ENCODE measurements around the gene RAD51B.

Gene RAD51B

DNA sequence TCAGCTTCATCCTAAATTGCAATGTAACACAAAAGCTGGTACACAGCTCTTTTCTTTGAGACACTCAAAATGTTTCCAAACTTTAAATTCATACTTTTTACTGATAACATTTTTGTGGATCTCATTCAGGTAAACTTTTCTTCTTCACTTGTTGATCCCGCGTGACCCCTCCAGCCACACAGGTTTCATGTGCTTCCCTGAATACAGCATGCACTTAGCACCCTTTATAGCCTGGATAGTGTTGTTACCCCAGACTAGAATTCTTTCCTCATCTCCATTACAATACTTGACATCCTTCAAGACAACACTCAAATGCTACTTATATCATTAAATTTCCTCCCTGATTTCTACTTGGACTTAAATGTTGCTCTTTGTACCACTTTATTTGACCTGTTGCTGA, 373.4 kb downstream of the RAD51B start:
- DNase-seq = no peak
- H3K27me3 ChIP-seq = peaks cover 2% of the 10 kb centered on the region
- no peaks in the 10 kb centered on the region for H3K36me3 ChIP-seq
- H3K9me3 ChIP-seq = no peaks in the 10 kb centered on the region
- H3K4me1 ChIP-seq = no peaks in the 10 kb centered on the region
- H3K4me3 ChIP-seq (ENCODE audit: low read depth, low read length) = no peak overlapping the region
- TF ChIP-seq, protein P1, sequence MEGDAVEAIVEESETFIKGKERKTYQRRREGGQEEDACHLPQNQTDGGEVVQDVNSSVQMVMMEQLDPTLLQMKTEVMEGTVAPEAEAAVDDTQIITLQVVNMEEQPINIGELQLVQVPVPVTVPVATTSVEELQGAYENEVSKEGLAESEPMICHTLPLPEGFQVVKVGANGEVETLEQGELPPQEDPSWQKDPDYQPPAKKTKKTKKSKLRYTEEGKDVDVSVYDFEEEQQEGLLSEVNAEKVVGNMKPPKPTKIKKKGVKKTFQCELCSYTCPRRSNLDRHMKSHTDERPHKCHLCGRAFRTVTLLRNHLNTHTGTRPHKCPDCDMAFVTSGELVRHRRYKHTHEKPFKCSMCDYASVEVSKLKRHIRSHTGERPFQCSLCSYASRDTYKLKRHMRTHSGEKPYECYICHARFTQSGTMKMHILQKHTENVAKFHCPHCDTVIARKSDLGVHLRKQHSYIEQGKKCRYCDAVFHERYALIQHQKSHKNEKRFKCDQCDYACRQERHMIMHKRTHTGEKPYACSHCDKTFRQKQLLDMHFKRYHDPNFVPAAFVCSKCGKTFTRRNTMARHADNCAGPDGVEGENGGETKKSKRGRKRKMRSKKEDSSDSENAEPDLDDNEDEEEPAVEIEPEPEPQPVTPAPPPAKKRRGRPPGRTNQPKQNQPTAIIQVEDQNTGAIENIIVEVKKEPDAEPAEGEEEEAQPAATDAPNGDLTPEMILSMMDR (IDR thresholded peaks at IDR 0.05; ENCODE audit: low read depth, low read length) = no peak

DNA sequence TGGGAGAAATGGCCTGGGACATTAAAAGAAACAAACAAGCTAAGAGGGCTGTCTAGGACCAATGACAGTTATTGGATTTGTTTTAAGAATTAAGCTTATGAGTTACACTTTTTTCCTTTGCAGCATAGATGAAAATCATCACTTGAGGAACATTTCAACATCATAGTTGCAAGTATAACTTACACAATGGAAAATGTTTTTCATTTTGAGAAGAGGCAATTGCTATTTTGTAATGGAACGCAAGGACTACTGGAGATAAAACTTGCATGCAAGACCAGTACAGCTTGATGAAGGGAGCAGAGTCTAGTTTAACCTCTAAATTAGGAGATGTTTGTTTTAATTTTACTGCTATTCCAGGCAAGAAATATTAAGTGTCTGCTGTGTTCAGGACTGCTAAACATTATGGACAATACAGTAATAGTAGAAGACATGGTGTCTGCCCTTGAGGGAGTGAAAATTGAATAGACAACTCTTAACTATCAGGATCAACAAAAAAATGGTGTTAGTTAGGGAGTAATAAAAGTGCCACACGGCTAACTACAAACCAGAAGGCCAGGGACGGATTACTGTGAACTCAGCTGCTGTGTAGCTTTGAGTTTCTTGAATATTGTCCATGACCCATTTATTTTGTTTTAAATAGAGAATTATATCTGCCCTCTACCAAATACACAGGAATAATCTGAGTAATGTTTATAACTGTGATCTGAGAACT, 374.5 kb downstream of the RAD51B start:
- Histone ChIP-seq H3K4me3 (ENCODE audit: low read depth, low read length) (no peak overlapping the region), H3K27me3 (peaks cover 2% of the 10 kb centered on the region), H3K9me3 (no peaks in the 10 kb centered on the region), H3K36me3 (no peaks in the 10 kb centered on the region), H3K4me1 (no peaks in the 10 kb centered on the region)
- TF ChIP-seq, protein P1 (IDR thresholded peaks at IDR 0.05; ENCODE audit: low read depth, low read length) = no peak
- DNase-seq = no peak

DNA sequence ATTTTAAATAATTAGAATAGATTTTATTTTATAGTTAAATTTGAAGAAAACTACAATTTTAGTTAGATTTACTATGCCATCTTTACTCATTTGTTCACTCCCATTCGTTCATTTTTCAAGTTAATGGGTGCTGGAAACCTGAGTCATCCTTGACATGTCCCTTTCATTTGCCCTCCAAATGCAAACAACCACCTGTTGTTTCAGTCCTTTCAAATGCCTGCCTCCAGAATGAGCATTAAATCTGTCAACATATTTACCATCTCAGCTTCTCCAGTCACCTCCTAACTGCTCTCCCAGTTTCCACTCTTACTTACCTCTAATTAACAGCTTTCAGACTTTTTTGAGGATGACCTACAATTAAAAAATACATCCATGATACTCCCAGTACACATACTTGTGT, 375.5 kb downstream of the RAD51B start:
- Histone ChIP-seq H3K9me3 (no peaks in the 10 kb centered on the region), H3K27me3 (peaks cover 2% of the 10 kb centered on the region), H3K4me3 (ENCODE audit: low read depth, low read length) (no peak overlapping the region), H3K4me1 (no peaks in the 10 kb centered on the region), H3K36me3 (no peaks in the 10 kb centered on the region)
- no peak for DNase-seq
- TF ChIP-seq, protein P1 (IDR thresholded peaks at IDR 0.05; ENCODE audit: low read depth, low read length) = no peak

DNA sequence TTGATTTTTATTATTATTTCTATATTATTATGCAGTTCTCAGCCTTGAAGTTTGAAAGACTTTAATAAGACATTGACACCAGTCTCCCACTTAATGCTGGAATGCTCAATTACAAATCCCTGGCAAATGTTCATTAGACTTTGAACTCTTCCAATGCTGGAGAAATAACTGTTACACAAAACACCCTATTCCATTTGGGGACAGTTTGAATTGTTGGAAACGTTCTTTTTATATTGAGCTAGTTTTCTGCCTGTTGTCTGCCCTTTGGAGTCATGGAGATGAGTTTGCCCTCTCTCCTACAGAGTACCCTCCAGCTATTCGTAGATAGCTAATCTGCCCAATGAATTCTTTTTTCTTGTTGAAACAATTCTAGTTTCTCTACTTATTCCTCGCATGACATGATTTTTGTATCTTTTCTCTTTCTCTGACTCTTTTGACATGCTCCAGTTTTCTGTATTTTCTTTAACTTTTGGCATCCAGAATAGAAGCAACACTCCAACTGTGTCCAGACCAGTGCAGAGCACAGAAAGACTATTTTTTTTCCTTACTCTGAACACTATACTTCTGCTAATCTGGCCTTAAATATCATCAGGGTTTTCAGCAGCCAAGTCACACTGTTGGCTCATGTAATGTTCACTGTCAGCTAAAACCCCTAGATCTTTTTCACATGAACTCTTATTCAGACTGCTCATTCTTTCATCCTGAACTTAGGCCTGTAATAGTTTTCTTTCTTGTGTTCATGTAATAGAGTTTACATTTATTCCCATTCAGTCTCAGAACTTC, 379.3 kb downstream of the RAD51B start:
- TF ChIP-seq, protein P1 (IDR thresholded peaks at IDR 0.05; ENCODE audit: low read depth, low read length) = no peak
- no peak for DNase-seq
- H3K4me1 ChIP-seq = peaks cover 3% of the 10 kb centered on the region; the same call in 1 of the 2 replicates
- no peaks in the 10 kb centered on the region for H3K9me3 ChIP-seq
- no peaks in the 10 kb centered on the region; the same call in 1 of the 2 replicates for H3K27me3 ChIP-seq
- no peak overlapping the region for H3K4me3 ChIP-seq (ENCODE audit: low read depth, low read length)
- no peaks in the 10 kb centered on the region for H3K36me3 ChIP-seq

DNA sequence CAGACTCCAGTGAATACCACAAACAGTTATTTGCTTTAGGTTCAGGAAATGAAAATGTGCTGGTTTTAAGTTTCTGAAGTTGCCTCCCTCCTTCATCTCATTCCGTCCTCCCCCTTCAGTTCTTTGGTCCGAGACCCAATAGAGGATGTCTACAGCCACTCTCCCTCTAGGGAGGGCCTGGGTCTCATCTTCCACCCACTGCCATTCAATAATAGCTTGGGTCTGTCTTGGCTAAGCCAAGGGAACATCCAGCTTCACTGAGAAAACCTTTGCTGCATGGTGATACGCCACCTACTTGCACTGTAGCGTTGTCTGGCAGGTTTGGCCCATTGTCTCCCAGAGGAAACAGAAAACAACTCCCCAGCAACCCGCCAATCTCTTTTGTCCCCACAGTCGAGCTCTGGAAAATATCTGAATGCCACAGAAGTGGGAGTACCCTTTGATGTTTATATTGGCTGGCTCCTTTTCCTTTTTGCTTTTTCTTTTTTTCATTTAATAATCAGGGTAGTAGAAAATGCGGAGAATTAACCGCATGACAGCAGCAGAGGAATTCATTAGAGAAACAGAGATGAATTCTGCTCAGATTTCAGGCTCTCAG, 380.1 kb downstream of the RAD51B start:
- TF ChIP-seq, protein P1 (IDR thresholded peaks at IDR 0.05; ENCODE audit: low read depth, low read length) = no peak
- Histone ChIP-seq H3K9me3 (no peaks in the 10 kb centered on the region), H3K4me3 (ENCODE audit: low read depth, low read length) (no peak overlapping the region), H3K27me3 (no peaks in the 10 kb centered on the region; the same call in 1 of the 2 replicates), H3K36me3 (no peaks in the 10 kb centered on the region), H3K4me1 (peaks cover 3% of the 10 kb centered on the region; the same call in 1 of the 2 replicates)
- DNase-seq = no peak

Measured in BE2C (cell line).